ENCODE results near the gene RNF138. TPM values are rescaled to one million over a fixed set of nuclear protein-coding genes. Genes with fewer than 3 reads are reported as not detected.

RNF138 gene
- total and polyA plus RNA-seq, 2 of the 8 experiments (the other 6 are each of a cell fraction or from before 2014, with no cell fraction given) = 29.2 to 109 TPM

DNA sequence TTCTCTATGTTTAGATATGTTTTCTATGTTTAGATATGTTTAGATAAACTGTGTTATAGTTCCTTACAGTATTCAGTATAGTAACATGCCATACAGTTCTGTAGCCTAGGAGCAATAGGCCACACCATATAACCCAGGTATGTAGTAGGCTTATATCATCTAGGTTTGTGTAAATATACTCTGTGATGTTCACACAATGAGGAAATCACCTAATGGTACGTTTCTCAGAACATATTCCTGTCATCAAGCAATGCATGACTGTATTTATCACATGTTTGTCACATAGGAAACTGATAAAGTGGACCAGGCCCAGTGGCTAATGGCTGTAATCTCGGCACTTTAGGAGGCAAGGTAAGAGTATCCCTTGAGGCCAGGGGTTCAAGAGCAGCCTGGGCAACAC lies 44.0 kb downstream of the RNF138 start (continued):
- TF ChIP-seq, protein P1, sequence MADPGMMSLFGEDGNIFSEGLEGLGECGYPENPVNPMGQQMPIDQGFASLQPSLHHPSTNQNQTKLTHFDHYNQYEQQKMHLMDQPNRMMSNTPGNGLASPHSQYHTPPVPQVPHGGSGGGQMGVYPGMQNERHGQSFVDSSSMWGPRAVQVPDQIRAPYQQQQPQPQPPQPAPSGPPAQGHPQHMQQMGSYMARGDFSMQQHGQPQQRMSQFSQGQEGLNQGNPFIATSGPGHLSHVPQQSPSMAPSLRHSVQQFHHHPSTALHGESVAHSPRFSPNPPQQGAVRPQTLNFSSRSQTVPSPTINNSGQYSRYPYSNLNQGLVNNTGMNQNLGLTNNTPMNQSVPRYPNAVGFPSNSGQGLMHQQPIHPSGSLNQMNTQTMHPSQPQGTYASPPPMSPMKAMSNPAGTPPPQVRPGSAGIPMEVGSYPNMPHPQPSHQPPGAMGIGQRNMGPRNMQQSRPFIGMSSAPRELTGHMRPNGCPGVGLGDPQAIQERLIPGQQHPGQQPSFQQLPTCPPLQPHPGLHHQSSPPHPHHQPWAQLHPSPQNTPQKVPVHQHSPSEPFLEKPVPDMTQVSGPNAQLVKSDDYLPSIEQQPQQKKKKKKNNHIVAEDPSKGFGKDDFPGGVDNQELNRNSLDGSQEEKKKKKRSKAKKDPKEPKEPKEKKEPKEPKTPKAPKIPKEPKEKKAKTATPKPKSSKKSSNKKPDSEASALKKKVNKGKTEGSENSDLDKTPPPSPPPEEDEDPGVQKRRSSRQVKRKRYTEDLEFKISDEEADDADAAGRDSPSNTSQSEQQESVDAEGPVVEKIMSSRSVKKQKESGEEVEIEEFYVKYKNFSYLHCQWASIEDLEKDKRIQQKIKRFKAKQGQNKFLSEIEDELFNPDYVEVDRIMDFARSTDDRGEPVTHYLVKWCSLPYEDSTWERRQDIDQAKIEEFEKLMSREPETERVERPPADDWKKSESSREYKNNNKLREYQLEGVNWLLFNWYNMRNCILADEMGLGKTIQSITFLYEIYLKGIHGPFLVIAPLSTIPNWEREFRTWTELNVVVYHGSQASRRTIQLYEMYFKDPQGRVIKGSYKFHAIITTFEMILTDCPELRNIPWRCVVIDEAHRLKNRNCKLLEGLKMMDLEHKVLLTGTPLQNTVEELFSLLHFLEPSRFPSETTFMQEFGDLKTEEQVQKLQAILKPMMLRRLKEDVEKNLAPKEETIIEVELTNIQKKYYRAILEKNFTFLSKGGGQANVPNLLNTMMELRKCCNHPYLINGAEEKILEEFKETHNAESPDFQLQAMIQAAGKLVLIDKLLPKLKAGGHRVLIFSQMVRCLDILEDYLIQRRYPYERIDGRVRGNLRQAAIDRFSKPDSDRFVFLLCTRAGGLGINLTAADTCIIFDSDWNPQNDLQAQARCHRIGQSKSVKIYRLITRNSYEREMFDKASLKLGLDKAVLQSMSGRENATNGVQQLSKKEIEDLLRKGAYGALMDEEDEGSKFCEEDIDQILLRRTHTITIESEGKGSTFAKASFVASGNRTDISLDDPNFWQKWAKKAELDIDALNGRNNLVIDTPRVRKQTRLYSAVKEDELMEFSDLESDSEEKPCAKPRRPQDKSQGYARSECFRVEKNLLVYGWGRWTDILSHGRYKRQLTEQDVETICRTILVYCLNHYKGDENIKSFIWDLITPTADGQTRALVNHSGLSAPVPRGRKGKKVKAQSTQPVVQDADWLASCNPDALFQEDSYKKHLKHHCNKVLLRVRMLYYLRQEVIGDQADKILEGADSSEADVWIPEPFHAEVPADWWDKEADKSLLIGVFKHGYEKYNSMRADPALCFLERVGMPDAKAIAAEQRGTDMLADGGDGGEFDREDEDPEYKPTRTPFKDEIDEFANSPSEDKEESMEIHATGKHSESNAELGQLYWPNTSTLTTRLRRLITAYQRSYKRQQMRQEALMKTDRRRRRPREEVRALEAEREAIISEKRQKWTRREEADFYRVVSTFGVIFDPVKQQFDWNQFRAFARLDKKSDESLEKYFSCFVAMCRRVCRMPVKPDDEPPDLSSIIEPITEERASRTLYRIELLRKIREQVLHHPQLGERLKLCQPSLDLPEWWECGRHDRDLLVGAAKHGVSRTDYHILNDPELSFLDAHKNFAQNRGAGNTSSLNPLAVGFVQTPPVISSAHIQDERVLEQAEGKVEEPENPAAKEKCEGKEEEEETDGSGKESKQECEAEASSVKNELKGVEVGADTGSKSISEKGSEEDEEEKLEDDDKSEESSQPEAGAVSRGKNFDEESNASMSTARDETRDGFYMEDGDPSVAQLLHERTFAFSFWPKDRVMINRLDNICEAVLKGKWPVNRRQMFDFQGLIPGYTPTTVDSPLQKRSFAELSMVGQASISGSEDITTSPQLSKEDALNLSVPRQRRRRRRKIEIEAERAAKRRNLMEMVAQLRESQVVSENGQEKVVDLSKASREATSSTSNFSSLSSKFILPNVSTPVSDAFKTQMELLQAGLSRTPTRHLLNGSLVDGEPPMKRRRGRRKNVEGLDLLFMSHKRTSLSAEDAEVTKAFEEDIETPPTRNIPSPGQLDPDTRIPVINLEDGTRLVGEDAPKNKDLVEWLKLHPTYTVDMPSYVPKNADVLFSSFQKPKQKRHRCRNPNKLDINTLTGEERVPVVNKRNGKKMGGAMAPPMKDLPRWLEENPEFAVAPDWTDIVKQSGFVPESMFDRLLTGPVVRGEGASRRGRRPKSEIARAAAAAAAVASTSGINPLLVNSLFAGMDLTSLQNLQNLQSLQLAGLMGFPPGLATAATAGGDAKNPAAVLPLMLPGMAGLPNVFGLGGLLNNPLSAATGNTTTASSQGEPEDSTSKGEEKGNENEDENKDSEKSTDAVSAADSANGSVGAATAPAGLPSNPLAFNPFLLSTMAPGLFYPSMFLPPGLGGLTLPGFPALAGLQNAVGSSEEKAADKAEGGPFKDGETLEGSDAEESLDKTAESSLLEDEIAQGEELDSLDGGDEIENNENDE (IDR thresholded peaks at IDR 0.05; ENCODE audit: insufficient replicate concordance, low read length) = no peak
- TF ChIP-seq RNF2 (IDR thresholded peaks at IDR 0.05; ENCODE audit: borderline replicate concordance, low read depth, low read length, missing control alignments, poor library complexity, severe bottlenecking) = no peak
- no peak for TF ChIP-seq SIN3A (conservative IDR thresholded peaks at IDR 0.05 in 1 of 2, IDR thresholded peaks at IDR 0.05 in 1 of 2; ENCODE audit: low read depth in 1 of 2, low read length in 2 of 2)
- no peak for TF ChIP-seq SUZ12 (IDR thresholded peaks at IDR 0.05; ENCODE audit: low read length)
- TF ChIP-seq CTCF (IDR thresholded peaks at IDR 0.05; ENCODE audit: control extremely low read depth in 1 of 3, insufficient read depth in 1 of 3, low read depth in 1 of 3, low read length in 3 of 3) = no peak
- TF ChIP-seq BRCA1 (IDR thresholded peaks at IDR 0.05; ENCODE audit: low read depth, low read length) = no peak
- TF ChIP-seq EGR1 (IDR thresholded peaks at IDR 0.05; ENCODE audit: borderline replicate concordance, low read depth, low read length) = no peak
- no peak for TF ChIP-seq TCF12 (IDR thresholded peaks at IDR 0.05; ENCODE audit: low read depth, low read length)
- no peak for TF ChIP-seq SP1 (IDR thresholded peaks at IDR 0.05; ENCODE audit: low read depth, low read length)
